Hematopoietic multipotent progenitor cell treated with erythropoietin and hydrocortisone succinate and interleukin-3 and kit ligand, for 8 days (in vitro differentiated cells): ENCODE measurements around the gene CLSTN1.
A peak's percentile ranks its signal among the peaks of the same experiment; 100 is the strongest.
"Not testable (repeated sequence)": the region's sequence is repeated elsewhere in the genome, so short reads cannot be mapped to it uniquely, and the experiment has no call there.

Source experiments
- DNase-seq: peaks from one replicate; pipeline ENCODE4 v3.0.0-alpha.2; 2015

The CLSTN1 gene

GRCh38 chr1:9825093-9826074, 1.6 kb upstream of the CLSTN1 start:
- DNase-seq: peak; percentile 28

DNA sequence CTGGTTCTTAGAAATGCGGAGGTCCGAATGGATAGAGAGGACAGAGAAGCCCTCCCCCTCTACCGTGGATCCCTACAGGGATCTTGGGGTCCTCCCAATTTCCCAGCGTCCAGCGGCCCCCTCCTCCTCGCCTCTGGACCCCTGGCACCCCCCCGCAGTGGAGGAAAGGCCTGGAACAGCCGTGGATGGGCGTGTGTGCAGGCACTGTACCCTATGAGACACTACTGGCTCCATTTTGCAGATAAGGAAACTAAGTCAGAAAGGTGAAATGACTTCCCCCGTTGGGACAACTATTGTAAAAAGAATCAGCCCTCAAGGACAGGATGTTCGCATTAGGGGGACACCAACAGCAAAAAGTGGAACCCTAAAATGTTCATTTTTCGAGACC, 931 bp upstream of the CLSTN1 start:
- DNase-seq: no peak

DNA sequence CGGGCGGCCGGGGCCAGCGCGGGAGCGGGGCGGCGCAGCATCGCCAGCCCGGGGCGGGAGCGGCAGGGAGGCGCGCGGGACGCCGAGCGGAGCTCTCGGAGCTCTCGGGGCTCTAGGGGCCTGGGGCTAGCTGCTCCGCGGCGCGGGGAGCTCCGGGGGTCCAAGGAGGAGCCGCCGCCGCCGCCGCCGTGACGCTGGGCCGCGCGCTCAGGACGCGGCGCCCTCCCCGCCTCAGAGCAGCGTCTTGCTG, 147 bp downstream of the CLSTN1 start:
- DNase-seq: no peak

- no peak for DNase-seq
Observed at GRCh38 chr1:9822897-9823692, 670 bp downstream of the CLSTN1 start.

DNA sequence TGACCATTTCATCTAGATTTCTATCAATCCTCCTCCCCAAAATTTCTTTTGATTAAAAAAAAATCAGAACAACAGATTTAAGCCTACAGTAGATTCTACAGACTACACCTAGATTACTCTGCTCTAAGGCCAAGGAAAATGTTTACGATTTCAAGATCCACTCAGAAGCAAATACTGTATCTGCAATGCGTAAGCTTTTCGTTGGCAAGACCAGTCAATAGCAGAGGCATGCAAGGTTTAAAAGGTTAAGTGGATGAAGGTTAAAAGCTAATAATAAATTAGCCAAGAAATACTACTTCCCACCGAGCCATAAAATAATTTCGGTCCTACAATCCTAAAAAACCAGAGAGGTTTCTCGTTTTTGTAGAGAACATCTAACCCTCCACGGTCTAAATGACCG, 1.3 kb downstream of the CLSTN1 start:
- no peak for DNase-seq

- no peak for DNase-seq
Observed at GRCh38 chr1:9821710-9822109, 2.1 kb downstream of the CLSTN1 start.

- no peak for DNase-seq
Observed at GRCh38 chr1:9820521-9820920, 3.2 kb downstream of the CLSTN1 start.

- no peak for DNase-seq
Observed at GRCh38 chr1:9817734-9818133, 6.0 kb downstream of the CLSTN1 start.

GRCh38 chr1:9816199-9816598, 7.6 kb downstream of the CLSTN1 start:
- no peak for DNase-seq

GRCh38 chr1:9815150-9815549, 8.6 kb downstream of the CLSTN1 start:
- no peak for DNase-seq

- DNase-seq: no peak
Observed at GRCh38 chr1:9814619-9815018, 9.1 kb downstream of the CLSTN1 start.

DNA sequence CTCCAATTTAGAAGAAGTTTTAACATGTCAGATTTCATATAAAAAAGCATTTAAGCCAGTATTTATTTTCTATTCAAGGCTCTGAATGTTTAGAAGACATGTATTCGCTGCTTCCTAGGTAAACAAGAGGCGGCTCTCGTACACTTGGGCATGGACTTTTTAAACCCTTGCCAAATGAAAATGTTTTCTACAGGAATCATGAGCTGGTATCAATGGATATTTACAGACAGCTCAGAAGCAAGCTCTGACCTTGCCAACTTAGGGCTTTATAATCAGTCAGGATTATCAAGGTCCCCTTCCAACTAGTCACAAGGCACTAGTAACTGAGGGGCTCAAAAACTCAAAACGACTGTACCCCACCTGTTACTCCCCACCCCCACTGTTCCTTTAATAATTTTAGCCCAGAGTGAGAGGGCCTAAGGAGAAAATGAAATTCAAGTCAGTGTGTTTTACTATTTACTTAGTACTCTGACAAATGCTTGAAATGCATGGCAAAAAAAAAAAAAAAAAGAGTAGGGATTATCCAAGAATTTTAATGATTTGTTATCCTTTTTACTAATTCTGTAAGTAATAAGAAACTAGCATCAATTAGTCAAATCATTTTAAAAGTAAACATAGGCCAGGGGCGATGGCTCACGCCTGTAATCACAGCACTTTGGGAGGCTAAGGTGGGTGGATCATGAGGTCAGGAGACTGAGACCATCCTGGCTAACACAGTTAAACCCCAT, 12.4 kb downstream of the CLSTN1 start:
- DNase-seq: no peak

- no peak for DNase-seq
Observed at GRCh38 chr1:9809100-9809510, 14.7 kb downstream of the CLSTN1 start.

GRCh38 chr1:9808459-9808858, 15.3 kb downstream of the CLSTN1 start:
- no peak for DNase-seq

GRCh38 chr1:9807541-9807940, 16.2 kb downstream of the CLSTN1 start:
- no peak for DNase-seq

GRCh38 chr1:9805972-9806371, 17.8 kb downstream of the CLSTN1 start:
- not testable (repeated sequence) for DNase-seq

DNA sequence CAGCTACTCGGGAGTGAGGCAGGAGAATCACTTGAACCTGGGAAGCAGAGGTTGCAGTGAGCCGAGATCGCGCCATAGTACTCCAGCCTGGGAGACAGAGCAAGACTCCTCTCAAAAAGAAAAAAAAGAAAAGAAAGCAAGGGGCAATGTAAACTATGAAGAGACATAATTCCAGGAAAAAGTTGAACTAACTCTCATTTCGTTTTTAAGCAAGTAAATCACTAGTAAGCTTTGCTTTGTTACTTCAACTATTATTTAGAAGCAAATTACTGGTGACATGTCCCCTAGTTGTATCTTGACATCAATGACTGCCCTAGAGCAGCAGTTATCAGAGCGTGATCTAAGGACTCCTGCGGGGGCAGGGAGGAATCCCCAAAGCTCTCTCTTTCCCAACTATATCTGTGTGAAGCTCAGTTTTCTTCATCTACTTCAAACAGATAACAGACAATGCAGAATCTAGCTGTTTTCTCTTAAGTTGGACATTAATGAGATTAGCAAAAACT, 18.7 kb downstream of the CLSTN1 start:
- no peak for DNase-seq

DNA sequence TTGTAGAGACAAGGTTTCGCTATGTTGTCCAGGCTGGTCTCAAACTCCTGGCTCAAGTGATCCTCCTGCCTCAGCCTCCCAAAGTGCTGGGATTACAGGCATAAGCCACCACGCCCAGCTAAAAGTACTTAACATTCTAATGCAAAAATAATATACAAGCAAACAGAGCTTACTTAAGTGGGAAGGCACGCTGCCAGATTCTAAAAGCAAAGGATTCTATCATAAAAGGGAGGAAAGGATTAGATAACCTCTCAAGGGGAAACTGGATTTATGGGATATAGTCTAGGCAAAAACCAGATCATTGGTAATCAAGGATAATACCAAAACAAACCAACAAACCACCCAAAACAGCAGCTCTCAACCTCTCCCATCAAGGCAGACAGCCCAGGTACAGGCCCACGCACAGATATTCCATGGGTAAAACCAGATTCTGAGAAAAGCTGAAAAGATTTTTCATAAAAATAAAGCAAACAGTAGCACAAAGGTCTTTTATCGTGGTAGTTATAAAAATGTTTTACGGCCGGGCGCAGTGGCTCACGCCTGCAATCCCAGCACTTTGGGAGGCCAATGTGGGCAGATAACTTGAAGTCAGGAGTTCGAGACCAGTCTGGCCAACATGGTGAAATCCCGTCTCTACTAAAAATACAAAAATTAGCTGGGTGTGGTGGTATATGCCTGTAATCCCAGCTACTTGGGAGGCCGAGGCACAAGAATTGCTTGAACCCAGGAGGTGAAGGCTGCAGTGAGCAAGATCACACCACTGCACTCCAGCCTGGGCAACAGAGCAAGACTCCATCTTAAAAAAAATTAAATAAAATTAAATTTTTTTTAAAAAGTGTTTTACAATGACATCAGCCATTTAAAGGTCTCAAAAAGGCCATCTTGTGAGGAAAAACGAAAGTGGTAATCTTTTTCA, 20.5 kb downstream of the CLSTN1 start:
- not testable (repeated sequence) for DNase-seq

DNA sequence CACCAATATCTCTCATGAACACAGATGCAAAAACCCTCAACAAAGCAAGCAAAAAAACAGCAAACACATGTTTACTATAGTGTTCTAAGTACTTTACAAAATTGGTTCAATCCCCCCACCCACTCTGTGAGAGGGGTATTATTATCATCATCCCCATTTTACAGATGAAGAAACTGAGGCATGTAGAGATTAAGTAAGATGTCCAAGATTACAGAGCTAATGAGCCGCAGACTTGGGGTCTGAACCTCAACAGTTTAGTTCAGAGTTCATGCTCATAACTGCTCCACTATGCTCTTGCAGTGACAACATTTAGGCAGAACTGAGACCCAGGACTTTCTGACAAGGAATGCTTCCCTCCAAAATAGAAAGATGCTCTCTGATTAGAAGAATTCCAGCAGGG, 21.9 kb downstream of the CLSTN1 start:
- DNase-seq: no peak

DNA sequence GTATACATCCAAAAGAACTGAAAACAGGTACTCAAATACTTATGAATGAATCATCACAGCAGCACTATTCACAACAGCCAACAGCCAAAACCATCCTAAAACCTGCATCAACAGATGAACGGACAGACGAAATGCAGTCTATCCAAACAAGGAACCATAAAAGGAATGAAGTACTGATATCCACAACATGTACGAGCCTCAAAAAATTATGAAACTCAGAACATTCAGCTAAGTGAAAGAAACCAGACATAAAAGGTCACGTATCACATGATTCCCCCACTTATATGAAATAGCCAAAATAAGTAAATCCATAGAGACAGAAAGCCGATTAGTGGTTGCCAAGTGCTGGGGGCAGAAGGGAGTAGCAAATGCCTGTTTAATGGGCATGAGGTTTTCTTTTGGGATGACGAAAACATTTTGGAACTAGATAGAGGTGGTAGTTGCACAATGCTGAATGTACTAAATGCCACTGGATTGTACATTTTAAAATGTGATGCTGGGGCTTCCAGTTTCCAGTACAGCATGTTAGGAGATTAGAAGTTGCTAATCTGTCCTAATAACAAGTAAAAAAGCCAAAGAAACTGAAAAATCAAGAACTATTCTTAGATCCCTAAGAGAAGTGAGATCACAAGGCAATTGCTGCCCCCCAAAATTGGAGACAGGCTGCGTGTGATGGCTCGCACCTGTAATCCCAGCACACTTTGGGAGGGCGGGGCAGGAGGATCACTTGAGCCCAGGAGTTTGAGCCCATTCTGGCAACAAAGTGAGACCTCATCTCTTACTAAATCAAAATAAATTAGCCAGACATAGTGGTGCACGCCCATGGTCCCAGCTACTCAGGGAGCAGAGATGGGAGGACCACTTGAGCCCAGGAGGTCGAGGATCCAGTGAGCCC, 25.3 kb downstream of the CLSTN1 start:
- DNase-seq: no peak

DNA sequence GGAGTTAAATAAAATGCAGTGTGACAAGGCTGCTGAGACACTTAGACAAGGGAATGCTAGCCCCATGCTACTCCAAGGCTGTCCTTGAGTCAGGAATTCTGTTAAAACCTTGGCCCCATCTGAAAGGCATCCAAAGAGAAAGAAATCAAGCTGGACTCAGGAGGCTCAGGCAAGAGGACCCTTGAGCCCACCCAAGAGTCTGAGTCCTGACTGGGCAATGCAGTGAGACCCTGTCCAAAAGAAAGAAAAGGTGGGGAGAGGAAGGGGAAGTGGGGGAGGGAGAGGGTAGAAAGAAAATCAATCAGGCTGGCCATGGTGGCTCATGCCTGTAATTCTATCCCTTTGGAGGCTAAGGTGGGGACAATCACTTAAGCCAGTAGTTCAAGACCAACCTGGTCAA, 26.7 kb downstream of the CLSTN1 start:
- DNase-seq: no peak
